Measurements from ENCODE around the gene DMRT3. TPM values are rescaled to one million over a fixed set of nuclear protein-coding genes. Genes with fewer than 3 reads are reported as not detected.

The DMRT3 gene
- total RNA-seq, 1 experiment from 2014 or later = not detected

DNA sequence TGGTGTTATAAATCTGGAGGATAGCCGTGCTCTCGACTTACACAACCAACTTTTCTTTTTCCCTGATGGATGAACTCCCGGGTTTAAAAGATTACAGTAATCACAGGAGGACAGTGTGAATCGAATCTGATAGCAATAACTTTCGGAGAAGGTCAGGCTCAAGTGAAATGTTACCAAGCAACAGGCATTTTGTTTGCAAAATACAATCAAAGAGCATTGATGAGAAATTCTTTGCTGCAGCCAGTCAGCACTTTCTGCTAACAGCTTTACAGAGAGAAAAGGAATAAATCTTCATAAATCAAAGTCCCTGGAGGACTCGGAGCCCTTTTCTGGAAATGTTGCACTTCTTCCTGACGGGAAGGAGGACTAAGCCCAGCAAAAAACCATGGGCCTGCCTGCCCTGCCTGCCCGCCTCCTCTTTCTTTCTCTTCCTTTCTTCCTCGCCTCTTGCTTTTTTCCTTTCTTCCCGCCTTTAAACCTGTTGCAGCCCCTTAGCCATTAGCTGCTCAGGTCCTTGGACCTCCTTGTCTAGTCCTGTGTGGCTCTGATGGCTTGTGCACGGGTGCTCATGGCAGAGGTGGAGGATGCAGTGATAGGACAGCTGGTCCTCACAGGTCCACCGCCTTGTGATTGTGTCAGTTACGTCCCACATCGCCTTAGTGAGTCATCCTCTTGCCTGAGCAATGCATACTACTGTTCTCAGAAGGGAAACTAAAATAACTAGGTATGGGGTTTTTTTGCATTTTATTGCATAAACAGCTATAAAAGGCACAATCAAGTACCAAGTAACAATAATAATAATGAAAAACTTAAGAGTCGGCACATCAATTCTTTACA is 6.2 kb downstream of the DMRT3 start:
- H4K20me1 ChIP-seq (ENCODE audit: insufficient read depth) = no peaks in the 10 kb centered on the region
- H3F3A ChIP-seq (ENCODE audit: insufficient read depth, low read depth) = no peaks in the 10 kb centered on the region
- ChIA-PET POLR2A (ENCODE audit: unreplicated experiment) (no interaction called here), CTCF (no interaction called here)
- H3K9me2 ChIP-seq (ENCODE audit: insufficient read depth) = no peaks in the 10 kb centered on the region
- H3K4me2 ChIP-seq = no peak overlapping the region
- intact Hi-C loops (cut with micrococcal nuclease; ENCODE audit: unreplicated experiment) = no loop called here
- no peaks in the 10 kb centered on the region for H3K9me3 ChIP-seq (ENCODE audit: insufficient read depth, low read depth)
- H3K4me1 ChIP-seq (replicated peaks; ENCODE audit: insufficient read depth) = no peaks in the 10 kb centered on the region
- DNase-seq = no peak
- no peak overlapping the region for H2AFZ ChIP-seq
- H3K4me3 ChIP-seq = no peak overlapping the region
- no peak for TF ChIP-seq EZH2 (IDR thresholded peaks at IDR 0.05; ENCODE audit: low read depth)
- TF ChIP-seq, protein P1, sequence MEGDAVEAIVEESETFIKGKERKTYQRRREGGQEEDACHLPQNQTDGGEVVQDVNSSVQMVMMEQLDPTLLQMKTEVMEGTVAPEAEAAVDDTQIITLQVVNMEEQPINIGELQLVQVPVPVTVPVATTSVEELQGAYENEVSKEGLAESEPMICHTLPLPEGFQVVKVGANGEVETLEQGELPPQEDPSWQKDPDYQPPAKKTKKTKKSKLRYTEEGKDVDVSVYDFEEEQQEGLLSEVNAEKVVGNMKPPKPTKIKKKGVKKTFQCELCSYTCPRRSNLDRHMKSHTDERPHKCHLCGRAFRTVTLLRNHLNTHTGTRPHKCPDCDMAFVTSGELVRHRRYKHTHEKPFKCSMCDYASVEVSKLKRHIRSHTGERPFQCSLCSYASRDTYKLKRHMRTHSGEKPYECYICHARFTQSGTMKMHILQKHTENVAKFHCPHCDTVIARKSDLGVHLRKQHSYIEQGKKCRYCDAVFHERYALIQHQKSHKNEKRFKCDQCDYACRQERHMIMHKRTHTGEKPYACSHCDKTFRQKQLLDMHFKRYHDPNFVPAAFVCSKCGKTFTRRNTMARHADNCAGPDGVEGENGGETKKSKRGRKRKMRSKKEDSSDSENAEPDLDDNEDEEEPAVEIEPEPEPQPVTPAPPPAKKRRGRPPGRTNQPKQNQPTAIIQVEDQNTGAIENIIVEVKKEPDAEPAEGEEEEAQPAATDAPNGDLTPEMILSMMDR (conservative IDR thresholded peaks at IDR 0.05) = no peak
- no TSS peak for BruUV-seq (replicated peaks)
- H3K27me3 ChIP-seq (ENCODE audit: insufficient read depth, low read depth) = peaks cover 63% of the 10 kb centered on the region
- no peak overlapping the region for H3K27ac ChIP-seq
- H3K79me2 ChIP-seq (ENCODE audit: low read depth) = no peaks in the 10 kb centered on the region
- no peaks in the 10 kb centered on the region for H3K36me3 ChIP-seq (ENCODE audit: low read depth)

DNA sequence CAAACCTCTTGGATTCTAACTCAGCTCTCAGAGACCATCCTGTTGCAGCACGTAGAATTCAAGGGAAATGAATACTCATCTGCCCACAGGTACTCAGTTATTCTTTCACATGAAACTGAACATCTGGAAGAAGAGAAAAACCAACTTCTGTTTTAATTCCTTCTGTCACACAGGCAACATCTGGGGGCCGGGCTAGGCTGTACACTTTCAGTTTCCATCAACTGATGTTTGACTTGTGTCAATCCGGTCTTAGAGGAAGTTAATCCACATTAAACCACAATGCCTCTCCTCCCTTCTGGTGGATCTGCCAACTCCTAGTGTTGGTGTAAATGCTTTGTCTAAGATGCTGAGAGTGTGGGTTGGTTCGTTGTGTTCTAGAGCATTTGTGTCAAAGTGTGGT is 17.6 kb downstream of the DMRT3 start:
- Histone ChIP-seq H2AFZ (no peak overlapping the region), H3K4me1 (replicated peaks; ENCODE audit: insufficient read depth) (no peaks in the 10 kb centered on the region), H4K20me1 (ENCODE audit: insufficient read depth) (no peaks in the 10 kb centered on the region), H3K4me2 (no peak overlapping the region), H3F3A (ENCODE audit: insufficient read depth, low read depth) (no peaks in the 10 kb centered on the region), H3K36me3 (ENCODE audit: low read depth) (no peaks in the 10 kb centered on the region), H3K27ac (no peak overlapping the region), H3K27me3 (ENCODE audit: insufficient read depth, low read depth) (peaks cover 20% of the 10 kb centered on the region), H3K9me2 (ENCODE audit: insufficient read depth) (no peaks in the 10 kb centered on the region), H3K9me3 (ENCODE audit: insufficient read depth, low read depth) (no peaks in the 10 kb centered on the region), H3K4me3 (no peak overlapping the region), H3K79me2 (ENCODE audit: low read depth) (no peaks in the 10 kb centered on the region)
- TF ChIP-seq, protein P1 (conservative IDR thresholded peaks at IDR 0.05) = no peak
- TF ChIP-seq EZH2 (IDR thresholded peaks at IDR 0.05; ENCODE audit: low read depth) = no peak
- POLR2A ChIA-PET (ENCODE audit: unreplicated experiment) = no interaction called here
- intact Hi-C loops (cut with micrococcal nuclease; ENCODE audit: unreplicated experiment) = no loop called here
- no peak for DNase-seq
- CTCF ChIA-PET = no interaction called here
- BruUV-seq (replicated peaks) = no TSS peak

DNA sequence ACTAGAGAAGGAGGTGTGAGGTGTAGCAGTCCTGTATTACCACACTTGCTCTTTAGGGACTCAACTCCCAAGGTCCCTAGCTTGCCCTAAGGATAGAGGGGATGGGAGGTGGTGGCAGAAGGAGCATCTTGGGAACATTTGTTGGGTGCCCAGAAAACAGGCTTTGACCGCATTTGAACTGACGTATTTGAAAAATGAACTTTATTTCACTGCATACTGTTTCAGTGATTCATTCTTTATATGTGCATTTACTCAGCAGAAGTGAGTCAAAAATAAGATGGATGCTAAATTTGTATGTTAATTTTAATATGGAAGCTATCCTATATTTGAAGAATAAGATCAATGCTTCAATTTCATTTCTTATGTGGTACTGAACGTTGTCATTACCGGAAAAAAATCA is 18.7 kb downstream of the DMRT3 start:
- no peaks in the 10 kb centered on the region for H3K9me3 ChIP-seq (ENCODE audit: insufficient read depth, low read depth)
- no TSS peak for BruUV-seq (replicated peaks)
- no peak for DNase-seq
- no peaks in the 10 kb centered on the region for H3K36me3 ChIP-seq (ENCODE audit: low read depth)
- ChIA-PET CTCF (no interaction called here), POLR2A (ENCODE audit: unreplicated experiment) (no interaction called here)
- H3K27me3 ChIP-seq (ENCODE audit: insufficient read depth, low read depth) = peaks cover 12% of the 10 kb centered on the region; the same call in 1 of the 2 replicates
- H3K27ac ChIP-seq = no peak overlapping the region
- intact Hi-C loops (cut with micrococcal nuclease; ENCODE audit: unreplicated experiment) = no loop called here
- no peaks in the 10 kb centered on the region for H3K9me2 ChIP-seq (ENCODE audit: insufficient read depth)
- H2AFZ ChIP-seq = no peak overlapping the region
- TF ChIP-seq EZH2 (IDR thresholded peaks at IDR 0.05; ENCODE audit: low read depth) = no peak
- TF ChIP-seq, protein P1 (conservative IDR thresholded peaks at IDR 0.05) = no peak
- no peaks in the 10 kb centered on the region for H3F3A ChIP-seq (ENCODE audit: insufficient read depth, low read depth)
- H3K4me2 ChIP-seq = no peak overlapping the region
- no peak overlapping the region for H3K4me3 ChIP-seq
- H3K4me1 ChIP-seq (replicated peaks; ENCODE audit: insufficient read depth) = no peaks in the 10 kb centered on the region
- H3K79me2 ChIP-seq (ENCODE audit: low read depth) = no peaks in the 10 kb centered on the region
- no peaks in the 10 kb centered on the region for H4K20me1 ChIP-seq (ENCODE audit: insufficient read depth)
